Neural cell (in vitro differentiated cells): Measurements from ENCODE around the gene CTSH. TPM values are rescaled to one million over a fixed set of nuclear protein-coding genes. Genes with fewer than 3 reads are reported as not detected.

Experiments used
- H2AFZ ChIP-seq: fragments of 200-600, 300-800 bp; sonication (generic), shearing (Covaris generic); 2 replicates; pipeline ENCODE4 v1.6.0; 2014; ENCODE audit warnings: low read depth, mild to moderate bottlenecking, antibody characterized with exemption, low read length, moderate library complexity
- H3F3A ChIP-seq: fragments of 200-600 bp; shearing (Covaris generic); 2 replicates; pipeline ENCODE4 v1.6.1; 2016; ENCODE audit warnings: mild to moderate bottlenecking, moderate library complexity, mixed read lengths, antibody characterized with exemption, low read length; ENCODE audit not compliant: insufficient read depth, poor library complexity, severe bottlenecking
- H3K27ac ChIP-seq: fragments of 200-600, 300-800 bp; sonication (generic), shearing (Covaris generic); 2 replicates; pipeline ENCODE4 v1.5.1; 2014; ENCODE audit warnings: mild to moderate bottlenecking, low read length, moderate library complexity
- H3K27me3 ChIP-seq: fragments of 300-800, 200-600 bp; sonication (generic), shearing (Covaris generic); 2 replicates; pipeline ENCODE4 v1.6.0; 2014; ENCODE audit warnings: mild to moderate bottlenecking, low read depth, low read length, moderate library complexity; ENCODE audit not compliant: insufficient read depth
- H3K36me3 ChIP-seq: fragments of 300-800, 200-600 bp; sonication (generic), shearing (Covaris generic); 2 replicates; pipeline ENCODE4 v1.5.1; 2014; ENCODE audit warnings: mild to moderate bottlenecking, antibody characterized with exemption, low read length, moderate library complexity; ENCODE audit not compliant: insufficient read depth
- H3K4me2 ChIP-seq: fragments of 300-800, 200-600 bp; sonication (generic), shearing (Covaris generic); 2 replicates; pipeline ENCODE4 v1.6.0; 2014; ENCODE audit warnings: mild to moderate bottlenecking, low read length
- H3K4me3 ChIP-seq: fragments of 300-800, 200-600 bp; sonication (generic), shearing (Covaris generic); 2 replicates; pipeline ENCODE4 v1.5.1; 2014; ENCODE audit warnings: mild to moderate bottlenecking, low read length, moderate library complexity
- H3K79me2 ChIP-seq: fragments of 200-600 bp; shearing (Covaris generic); replicated peaks from 2 replicates; pipeline ENCODE4 v1.6.0; 2014; ENCODE audit warnings: mild to moderate bottlenecking, low read length, moderate library complexity; ENCODE audit not compliant: insufficient read depth
- H3K9ac ChIP-seq: fragments of 300-800, 200-600 bp; sonication (generic), shearing (Covaris generic); 2 replicates; pipeline ENCODE4 v1.6.1; 2016; ENCODE audit warnings: mild to moderate bottlenecking, low read length, mixed read lengths
- H3K9me2 ChIP-seq: fragments of 200-600 bp; shearing (Covaris generic); 2 replicates; pipeline ENCODE4 v1.6.1; 2016; ENCODE audit warnings: mild to moderate bottlenecking, low read length, mixed read lengths; ENCODE audit not compliant: insufficient read depth
- H3K9me3 ChIP-seq: fragments of 200-600, 300-800 bp; sonication (generic), shearing (Covaris generic); 2 replicates; pipeline ENCODE4 v1.6.1; 2016; ENCODE audit warnings: mild to moderate bottlenecking, mixed run types, low read length, moderate library complexity, mixed read lengths
- H4K20me1 ChIP-seq: fragments of 200-600 bp; shearing (Covaris generic); 2 replicates; pipeline ENCODE4 v1.6.1; 2016; ENCODE audit warnings: mild to moderate bottlenecking, mixed run types; ENCODE audit not compliant: insufficient read depth
- CTCF ChIP-seq: fragments of 450-650 bp; IDR thresholded peaks from 2 replicates; pipeline ENCODE4 v1.5.1; 2014; ENCODE audit warnings: antibody characterized with exemption, mild to moderate bottlenecking, moderate library complexity; ENCODE audit not compliant: poor library complexity, severe bottlenecking
- EP300 ChIP-seq: fragments of 450-650 bp; conservative IDR thresholded peaks from 2 replicates; pipeline ENCODE4 v1.6.1; 2014; ENCODE audit warnings: antibody characterized with exemption, mild to moderate bottlenecking, moderate library complexity; ENCODE audit not compliant: poor library complexity, severe bottlenecking
- EZH2 ChIP-seq: fragments of 200-600, 300-800 bp; shearing (Covaris generic), sonication (generic); IDR thresholded peaks from 2 replicates; pipeline ENCODE4 v1.6.1; 2014; ENCODE audit warnings: antibody characterized with exemption, low read length, borderline replicate concordance, mild to moderate bottlenecking; ENCODE audit not compliant: insufficient read depth, poor library complexity, severe bottlenecking
- MXI1 ChIP-seq: fragments of 450-650 bp; conservative IDR thresholded peaks from 2 replicates; pipeline ENCODE4 v1.6.1; 2014; ENCODE audit warnings: antibody characterized with exemption, mild to moderate bottlenecking; ENCODE audit not compliant: poor library complexity, severe bottlenecking
- POLR2AphosphoS5 ChIP-seq: IDR thresholded peaks from 2 replicates; pipeline ENCODE4 v1.6.1; 2012
- RAD21 ChIP-seq: fragments of 450-650 bp; conservative IDR thresholded peaks from 2 replicates; pipeline ENCODE4 v1.6.1; 2014; ENCODE audit warnings: antibody characterized with exemption, mild to moderate bottlenecking, moderate library complexity
- REST ChIP-seq: IDR thresholded peaks from 2 replicates; pipeline ENCODE4 v1.6.1; 2012; ENCODE audit warnings: borderline replicate concordance
- SMC3 ChIP-seq: fragments of 450-650 bp; conservative IDR thresholded peaks from 2 replicates; pipeline ENCODE4 v1.6.1; 2014; ENCODE audit warnings: antibody characterized with exemption, mild to moderate bottlenecking, moderate library complexity; ENCODE audit not compliant: poor library complexity
- TAF1 ChIP-seq: IDR thresholded peaks from 2 replicates; pipeline ENCODE4 v1.6.1; 2012; ENCODE audit warnings: low read depth
- polyA plus RNA-seq: library from polyadenylated mRNA; depleted of rRNA; stranded (reverse); fragments of >200 nt; gene quantifications from 2 replicates; pipeline ENCODE4 v1.2.3, GENCODE V29; 2014

CTSH gene
- polyA plus RNA-seq, 1 donor from 2014 or later, result 3.3 TPM

GRCh38 chr15:78875107-78875914, 69.5 kb downstream of the CTSH start:
- Histone ChIP-seq H4K20me1 (peaks cover 54% of the 10 kb centered on the region), H3K9me3 (no peaks in the 10 kb centered on the region), H3K27me3 (no peaks in the 10 kb centered on the region), H3F3A (no peaks in the 10 kb centered on the region), H3K27ac (peak overlapping the region; percentile 100), H3K9ac (peak overlapping the region; percentile 100), H3K9me2 (no peaks in the 10 kb centered on the region), H3K36me3 (no peaks in the 10 kb centered on the region), H2AFZ (no peak overlapping the region), H3K4me2 (peak overlapping the region; percentile 61), H3K79me2 (peaks cover 67% of the 10 kb centered on the region), H3K4me3 (peak overlapping the region; percentile 69)
- no peak for TF ChIP-seq SMC3
- TF ChIP-seq RAD21, result no peak
- TF ChIP-seq EZH2, result no peak
- no peak for TF ChIP-seq TAF1
- TF ChIP-seq REST, result no peak
- TF ChIP-seq MXI1, result no peak
- no peak for TF ChIP-seq POLR2AphosphoS5

- H3K36me3 ChIP-seq, result no peaks in the 10 kb centered on the region
- no peaks in the 10 kb centered on the region for H3K9me3 ChIP-seq
- peak overlapping the region; percentile 100 for H3K9ac ChIP-seq
- H4K20me1 ChIP-seq, result peaks cover 41% of the 10 kb centered on the region
- peak; percentile 36 for TF ChIP-seq SMC3
- peak; percentile 55 for TF ChIP-seq CTCF
- TF ChIP-seq POLR2AphosphoS5, result peak; percentile 16
- TF ChIP-seq RAD21, result peak; percentile 55
- TF ChIP-seq TAF1, result no peak
- no peak for TF ChIP-seq EP300
- peak; percentile 27 for TF ChIP-seq MXI1
- TF ChIP-seq REST, result peak; percentile 7
- no peak for TF ChIP-seq EZH2
- peak overlapping the region; percentile 61 for H3K4me2 ChIP-seq
- H3K4me3 ChIP-seq, result peak overlapping the region; percentile 69
- no peaks in the 10 kb centered on the region for H3K27me3 ChIP-seq
- H2AFZ ChIP-seq, result no peak overlapping the region
- peaks cover 55% of the 10 kb centered on the region for H3K79me2 ChIP-seq
- no peaks in the 10 kb centered on the region for H3F3A ChIP-seq
- no peaks in the 10 kb centered on the region for H3K9me2 ChIP-seq
- H3K27ac ChIP-seq, result peak overlapping the region; percentile 100
Measured at GRCh38 chr15:78873793-78874765, 70.8 kb downstream of the CTSH start.
